HEK293 (cell line): Measurements from ENCODE around the gene KRTCAP2.

Source experiments
- CTCF ChIP-seq: fragments of 450-650 bp; formaldehyde crosslinking; IDR thresholded peaks from 2 replicates; pipeline ENCODE4 v1.5.1; 2016; ENCODE audit warnings: missing biosample characterization, missing genetic modification characterization
- ZNF175 ChIP-seq: fragments of 450-650 bp; formaldehyde crosslinking; IDR thresholded peaks from 2 replicates; pipeline ENCODE4 v1.5.1; 2016; ENCODE audit warnings: missing biosample characterization, missing genetic modification characterization
- ZNF423 ChIP-seq: fragments of 450-650 bp; formaldehyde crosslinking; IDR thresholded peaks from 2 replicates; pipeline ENCODE4 v1.5.1; 2016; ENCODE audit warnings: missing biosample characterization, missing genetic modification characterization
- ZNF510 ChIP-seq: fragments of 450-650 bp; formaldehyde crosslinking; IDR thresholded peaks from 2 replicates; pipeline ENCODE4 v1.5.1; 2018; ENCODE audit warnings: mild to moderate bottlenecking, missing genetic modification characterization, missing biosample characterization; ENCODE audit not compliant: insufficient replicate concordance

GRCh38 chr1:155174324-155175280 lies 1.5 kb upstream of the KRTCAP2 start:
- TF ChIP-seq ZNF175 (tag by site-specific recombination), result no peak
- TF ChIP-seq ZNF510 (tag by site-specific recombination), result no peak
- no peak for TF ChIP-seq CTCF (tag by site-specific recombination)
- TF ChIP-seq ZNF423 (tag by site-specific recombination), result no peak
